HL-60 (cell line): Measurements from ENCODE around the gene S100A8.

Experiments
- GABPA ChIP-seq: IDR thresholded peaks from 2 replicates; pipeline ENCODE4 v1.6.1; 2012; ENCODE audit warnings: low read depth
- TF ChIP-seq, protein P1 (sequence below): IDR thresholded peaks from one replicate; pipeline ENCODE4 v1.5.1; 2011; ENCODE audit warnings: low read length, control low read depth, inconsistent platforms; ENCODE audit not compliant: insufficient read depth

DNA sequence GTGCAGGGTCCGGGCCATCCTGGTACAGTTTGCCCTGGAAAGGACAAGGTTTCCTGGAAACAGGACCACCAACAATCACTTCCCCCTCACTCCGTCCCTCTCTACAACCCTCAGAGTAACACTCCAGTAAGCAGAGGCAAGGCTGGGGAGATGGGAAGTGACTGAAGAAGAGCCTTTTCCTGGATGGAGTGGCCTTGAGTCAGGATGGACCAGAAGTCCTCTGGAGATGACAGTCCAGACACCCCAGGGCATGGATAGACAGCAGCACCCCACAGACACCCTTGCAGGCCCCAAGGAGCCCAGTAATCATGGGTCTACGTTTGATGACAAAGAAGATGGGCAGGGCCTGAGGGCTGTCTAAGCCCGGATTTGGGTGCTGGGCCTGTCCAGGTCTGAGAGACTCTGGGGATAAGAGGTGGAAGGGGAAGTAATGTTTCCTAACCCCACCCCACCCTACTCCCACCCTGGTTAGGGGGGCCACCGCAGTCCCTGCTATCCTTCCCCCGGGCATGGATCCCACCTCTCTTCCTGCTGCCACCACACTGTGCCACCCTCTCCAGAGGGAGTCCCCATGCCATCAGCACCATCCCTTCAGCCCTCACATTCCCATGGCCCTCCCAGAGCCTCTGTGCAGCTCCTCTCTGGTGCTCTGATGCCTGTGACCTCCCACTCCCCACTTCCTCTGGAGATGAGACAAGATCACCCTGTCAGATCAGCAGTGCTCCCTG is 7.2 kb upstream of the S100A8 start:
- TF ChIP-seq, protein P1, sequence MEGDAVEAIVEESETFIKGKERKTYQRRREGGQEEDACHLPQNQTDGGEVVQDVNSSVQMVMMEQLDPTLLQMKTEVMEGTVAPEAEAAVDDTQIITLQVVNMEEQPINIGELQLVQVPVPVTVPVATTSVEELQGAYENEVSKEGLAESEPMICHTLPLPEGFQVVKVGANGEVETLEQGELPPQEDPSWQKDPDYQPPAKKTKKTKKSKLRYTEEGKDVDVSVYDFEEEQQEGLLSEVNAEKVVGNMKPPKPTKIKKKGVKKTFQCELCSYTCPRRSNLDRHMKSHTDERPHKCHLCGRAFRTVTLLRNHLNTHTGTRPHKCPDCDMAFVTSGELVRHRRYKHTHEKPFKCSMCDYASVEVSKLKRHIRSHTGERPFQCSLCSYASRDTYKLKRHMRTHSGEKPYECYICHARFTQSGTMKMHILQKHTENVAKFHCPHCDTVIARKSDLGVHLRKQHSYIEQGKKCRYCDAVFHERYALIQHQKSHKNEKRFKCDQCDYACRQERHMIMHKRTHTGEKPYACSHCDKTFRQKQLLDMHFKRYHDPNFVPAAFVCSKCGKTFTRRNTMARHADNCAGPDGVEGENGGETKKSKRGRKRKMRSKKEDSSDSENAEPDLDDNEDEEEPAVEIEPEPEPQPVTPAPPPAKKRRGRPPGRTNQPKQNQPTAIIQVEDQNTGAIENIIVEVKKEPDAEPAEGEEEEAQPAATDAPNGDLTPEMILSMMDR, result no peak
- no peak for TF ChIP-seq GABPA
